ENCODE results near the gene TMEM14B.
"Not testable (repeated sequence)": the region's sequence is repeated elsewhere in the genome, so short reads cannot be mapped to it uniquely, and the experiment has no call there.

The TMEM14B gene

GRCh38 chr6:10746915-10747250 lies 722 bp upstream of the TMEM14B start:
- no peak for DNase-seq (ENCODE audit: low read depth)

- no peak for DNase-seq (ENCODE audit: low read depth)
Observed at GRCh38 chr6:10749734-10750133, 2.1 kb downstream of the TMEM14B start.

GRCh38 chr6:10750568-10750967 lies 3.0 kb downstream of the TMEM14B start:
- not testable (repeated sequence) for DNase-seq (ENCODE audit: low read depth)

- not testable (repeated sequence) for DNase-seq (ENCODE audit: low read depth)
Observed at GRCh38 chr6:10751757-10752156, 4.2 kb downstream of the TMEM14B start.

GRCh38 chr6:10756085-10756484 lies 8.5 kb downstream of the TMEM14B start:
- DNase-seq (ENCODE audit: low read depth) = no peak

- no peak for DNase-seq (ENCODE audit: low read depth)
Observed at GRCh38 chr6:10759312-10759839, 11.8 kb downstream of the TMEM14B start.

- DNase-seq (ENCODE audit: low read depth) = no peak
Observed at GRCh38 chr6:10759884-10760329, 12.3 kb downstream of the TMEM14B start.

- DNase-seq (ENCODE audit: low read depth) = no peak
Observed at GRCh38 chr6:10763006-10763405, 15.4 kb downstream of the TMEM14B start.

GRCh38 chr6:10769419-10769818 lies 21.8 kb downstream of the TMEM14B start:
- DNase-seq (ENCODE audit: low read depth) = no peak

- DNase-seq (ENCODE audit: low read depth) = no peak
Observed at GRCh38 chr6:10771371-10771894, 23.8 kb downstream of the TMEM14B start.

- DNase-seq (ENCODE audit: low read depth) = no peak
Observed at GRCh38 chr6:10778230-10778629, 30.6 kb downstream of the TMEM14B start.

GRCh38 chr6:10779076-10779475 lies 31.5 kb downstream of the TMEM14B start:
- no peak for DNase-seq (ENCODE audit: low read depth)

GRCh38 chr6:10791673-10792072 lies 44.1 kb downstream of the TMEM14B start:
- no peak for DNase-seq (ENCODE audit: low read depth)

GRCh38 chr6:10792101-10792500 lies 44.5 kb downstream of the TMEM14B start:
- no peak for DNase-seq (ENCODE audit: low read depth)

- DNase-seq (ENCODE audit: low read depth) = no peak
Observed at GRCh38 chr6:10793035-10793434, 45.4 kb downstream of the TMEM14B start.

GRCh38 chr6:10793695-10794094 lies 46.1 kb downstream of the TMEM14B start:
- no peak for DNase-seq (ENCODE audit: low read depth)

- no peak for DNase-seq (ENCODE audit: low read depth)
Observed at GRCh38 chr6:10794239-10794638, 46.6 kb downstream of the TMEM14B start.

GRCh38 chr6:10800810-10801209 lies 53.2 kb downstream of the TMEM14B start:
- no peak for DNase-seq (ENCODE audit: low read depth)

GRCh38 chr6:10801224-10801848 lies 53.7 kb downstream of the TMEM14B start:
- DNase-seq (ENCODE audit: low read depth) = peak; percentile 14
